ENCODE results near the gene TNS1. TPM values are rescaled to one million over a fixed set of nuclear protein-coding genes. Genes with fewer than 3 reads are reported as not detected.

TNS1 gene
- total and polyA plus RNA-seq, 8 donors = 38.5 to 166 (median 102) TPM

- no peaks in the 10 kb centered on the region for H3K27me3 ChIP-seq
- 81 to 86% methylated on average over 4 of the region's 4 CpGs for WGBS, 2 donors
- ATAC-seq (no peak), FAIRE-seq (no peak), DNase-seq (peak in 1 of 6 donors; percentile 5)
- no peak overlapping the region for H3K27ac ChIP-seq
- no peaks in the 10 kb centered on the region for H3K9me3 ChIP-seq
- TF ChIP-seq CTCF (IDR thresholded peaks at IDR 0.05) = no peak
- no peak overlapping the region for H3K4me3 ChIP-seq
- intact Hi-C loops (cut with DNase I) = no loop called here
- H3K36me3 ChIP-seq = peaks cover 0 to 34% (median 13%) of the 10 kb centered on the region in 3 donors
- peaks cover 0 to 8% (median 0%) of the 10 kb centered on the region in 3 donors for H3K4me1 ChIP-seq
Measured at GRCh38 chr2:217824223-217824622, 178.6 kb downstream of the TNS1 start.

GRCh38 chr2:217823626-217824025 is 179.2 kb downstream of the TNS1 start:
- Histone ChIP-seq H3K4me3 (no peak overlapping the region), H3K27ac (no peak overlapping the region), H3K27me3 (no peaks in the 10 kb centered on the region), H3K9me3 (no peaks in the 10 kb centered on the region), H3K36me3 (peaks cover 0 to 34% (median 15%) of the 10 kb centered on the region in 3 donors), H3K4me1 (peaks cover 0 to 8% (median 0%) of the 10 kb centered on the region in 3 donors)
- peak in 2 of 6 donors; percentile 4 to 26 for DNase-seq
- WGBS, 2 donors = 93 to 94% methylated on average over 6 of the region's 6 CpGs
- TF ChIP-seq CTCF (IDR thresholded peaks at IDR 0.05) = no peak
- intact Hi-C loops (cut with DNase I) = no loop called here
- ATAC-seq = no peak
- FAIRE-seq = no peak

GRCh38 chr2:217822296-217823252 is 180.2 kb downstream of the TNS1 start:
- H3K4me3 ChIP-seq = no peak overlapping the region
- FAIRE-seq (no peak), ATAC-seq (peak in 1 of 4 donors; percentile 8), DNase-seq (no peak)
- H3K9me3 ChIP-seq = no peaks in the 10 kb centered on the region
- H3K4me1 ChIP-seq = peaks cover 0 to 2% (median 0%) of the 10 kb centered on the region in 3 donors
- 63 to 69% methylated on average over 11 to 14 of the region's 14 CpGs for WGBS, 2 donors
- no peaks in the 10 kb centered on the region for H3K27me3 ChIP-seq
- no peak for TF ChIP-seq CTCF (IDR thresholded peaks at IDR 0.05)
- no peak overlapping the region for H3K27ac ChIP-seq
- intact Hi-C loops (cut with DNase I) = no loop called here
- peaks cover 4 to 42% (median 19%) of the 10 kb centered on the region in 3 donors for H3K36me3 ChIP-seq

- FAIRE-seq (no peak), DNase-seq (peak in 1 of 6 donors; percentile 62), ATAC-seq (no peak)
- H3K4me1 ChIP-seq = peaks cover 0 to 2% (median 0%) of the 10 kb centered on the region in 3 donors
- H3K9me3 ChIP-seq = no peaks in the 10 kb centered on the region
- 93 to 97% methylated on average over 12 of the region's 12 CpGs for WGBS, 2 donors
- peaks cover 6 to 51% (median 24%) of the 10 kb centered on the region in 3 donors for H3K36me3 ChIP-seq
- H3K4me3 ChIP-seq = no peak overlapping the region
- H3K27me3 ChIP-seq = no peaks in the 10 kb centered on the region
- no peak overlapping the region for H3K27ac ChIP-seq
- intact Hi-C loops (cut with DNase I) = no loop called here
- no peak for TF ChIP-seq CTCF (IDR thresholded peaks at IDR 0.05)
Measured at GRCh38 chr2:217821536-217822147, 181.2 kb downstream of the TNS1 start.

Data from pancreas (tissue), 10 donors.